HepG2 (cell line): ENCODE data around the gene NRG2. TPM values are rescaled to one million over a fixed set of nuclear protein-coding genes. Genes with fewer than 3 reads are reported as not detected.

ENCODE experiments used
- ATAC-seq: fragments of 200-7000 bp; cut with Tn5 transposase; 3 replicates; pipeline ENCODE4 v1.9.1; 2020; ENCODE audit warnings: mild to moderate bottlenecking, moderate library complexity
- BruUV-seq: library from RNA; stranded (reverse); fragments of 400-500 nt; replicated peaks from 2 replicates; lab custom pipeline; 2021; lab: Mats Ljungman, UMichigan
- CTCF ChIA-PET: fragments of 300-600 bp; formaldehyde crosslinking; extraction: SDS; loops from one replicate; lab custom pipeline; 2021; ENCODE audit warnings: low total read pairs, inconsistent platforms, low intra/inter-chr PET ratio; lab: Yijun Ruan, JAX
- POLR2A ChIA-PET: fragments of 350-600 bp; sonication (Branson Sonifier 250); formaldehyde crosslinking; loops from one replicate; lab custom pipeline; 2020; ENCODE audit warnings: antibody characterized with exemption, inconsistent platforms; lab: Yijun Ruan, JAX
- DNase-seq: peaks from one replicate; pipeline ENCODE4 v3.0.0-alpha.2; 2015; ENCODE audit warnings: low spot score
- FAIRE-seq: peaks from 3 replicates; lab custom pipeline; 2011; peaks lifted over from hg19 to GRCh38; lab: Jason Lieb, UNC
- H2AFZ ChIP-seq: one replicate; pipeline ENCODE4 v1.6.1; 2011; ENCODE audit warnings: low read length, inconsistent platforms
- H3K27ac ChIP-seq: fragments of 300-600 bp; 3 replicates; pipeline ENCODE4 v1.8.0; 2011; ENCODE audit warnings: mixed run types, mild to moderate bottlenecking, mixed read lengths, low read length, inconsistent platforms; ENCODE audit not compliant: insufficient read depth; ENCODE audit errors: extremely low read length
- H3K27me3 ChIP-seq, 2 experiments: fragments of 200-600 bp in 1 of 2; 2 replicates in 1 of 2; 3 replicates in 1 of 2; pipeline versions ENCODE4 v1.6.0 to v1.8.0; 2011; ENCODE audit warnings: low read length in 2 of 2, mild to moderate bottlenecking in 2 of 2, moderate library complexity in 2 of 2, inconsistent platforms in 1 of 2; ENCODE audit not compliant: insufficient read depth in 2 of 2, control insufficient read depth in 1 of 2
- H3K36me3 ChIP-seq, 2 experiments: fragments of 200-600 bp in 1 of 2; replicated peaks in 1 of 2; 2 replicates in 1 of 2; 3 replicates in 1 of 2; pipeline versions ENCODE4 v1.5.1 to v1.8.0; 2011; ENCODE audit warnings: low read length in 2 of 2, inconsistent platforms in 1 of 2; ENCODE audit not compliant: insufficient read depth in 2 of 2, control insufficient read depth in 1 of 2
- H3K4me1 ChIP-seq: 2 replicates; pipeline ENCODE4 v1.5.1; 2012; ENCODE audit warnings: low read length, inconsistent platforms; ENCODE audit not compliant: insufficient read depth
- H3K4me2 ChIP-seq: 2 replicates; pipeline ENCODE4 v1.6.0; 2011; ENCODE audit warnings: low read depth, low read length, inconsistent platforms
- H3K4me3 ChIP-seq, 3 experiments: fragments of 200-600 bp in 1 of 3; sonication (generic), shearing (Covaris generic) in 1 of 3; replicated peaks in 1 of 3; 2 replicates each; pipeline ENCODE4 v1.5.1; 2011 to 2016; ENCODE audit warnings: low read length in 3 of 3, inconsistent platforms in 2 of 3, low read depth in 2 of 3, mild to moderate bottlenecking in 2 of 3, control low read depth in 1 of 3, mixed read lengths in 1 of 3; ENCODE audit not compliant: insufficient read depth in 1 of 3
- H3K79me2 ChIP-seq: one replicate; pipeline ENCODE4 v1.6.1; 2011; ENCODE audit warnings: low read length, inconsistent platforms; ENCODE audit not compliant: insufficient read depth
- H3K9ac ChIP-seq: 2 replicates; pipeline ENCODE4 v1.6.0; 2011; ENCODE audit warnings: mild to moderate bottlenecking, low read depth, low read length, inconsistent platforms; ENCODE audit not compliant: insufficient read depth
- H3K9me3 ChIP-seq: 2 replicates; pipeline ENCODE4 v1.5.1; 2012; ENCODE audit warnings: mild to moderate bottlenecking, low read length
- H4K20me1 ChIP-seq: 2 replicates; pipeline ENCODE4 v1.6.0; 2011; ENCODE audit warnings: inconsistent platforms, mild to moderate bottlenecking, low read length, moderate library complexity; ENCODE audit not compliant: insufficient read depth
- ELF1 ChIP-seq: sonication (generic); formaldehyde crosslinking; IDR thresholded peaks from 2 replicates; pipeline ENCODE4 v1.4.0; 2020; ENCODE audit warnings: missing genetic modification reagents
- ERF ChIP-seq: IDR thresholded peaks from 2 replicates; pipeline ENCODE4 v1.6.1; 2018; ENCODE audit warnings: missing biosample characterization, missing genetic modification reagents
- RBAK ChIP-seq: sonication (generic); formaldehyde crosslinking; IDR thresholded peaks from 2 replicates; pipeline ENCODE4 v1.5.1; 2020; ENCODE audit warnings: mild to moderate bottlenecking, missing genetic modification reagents
- WGBS: methylation state at CpG from one replicate; pipeline ENCODE4 v1.1.6; 2017; ENCODE audit warnings: low lambda C conversion rate; 5-methylcytosine and 5-hydroxymethylcytosine counted together
- in situ Hi-C: cut with HindIII; loops from 2 replicates; pipeline ENCODE4 v1.10.0; 2017; ENCODE audit warnings: low pct_unique_long_range_greater_than_20kb; ENCODE audit not compliant: extremely low pct_ligation_motif_present
- intact Hi-C: fragments of 100-400 bp; cut with micrococcal nuclease; formaldehyde crosslinking; loops from one replicate; pipeline ENCODE4 v1.10.0; 2022; ENCODE audit not compliant: unreplicated experiment
- polyA plus RNA-seq, 8 experiments: library from polyadenylated mRNA; depleted of rRNA in 3 of 8; stranded (reverse) in 7 of 8; unstranded in 1 of 8; fragments of >200 nt; fragmentation: Illumina TruSeq in 4 of 8; extraction: Trizol in 4 of 8; gene quantifications; 2 replicates each; pipeline versions ENCODE4 v1.2.1 to v1.2.3, GENCODE V29; 2011 to 2016; ENCODE audit warnings: low read depth in 4 of 8, missing spikeins in 1 of 8, mixed read lengths in 1 of 8; ENCODE audit not compliant: insufficient read depth in 1 of 8
- total RNA-seq, 5 experiments: library from RNA; depleted of rRNA; stranded (reverse); fragments of >200 nt; fragmentation: Illumina TruSeq; extraction: Trizol; gene quantifications; 2 replicates each; pipeline ENCODE4 v1.2.3, GENCODE V29; 2016; ENCODE audit warnings: low read depth in 1 of 5

NRG2 gene
- total and polyA plus RNA-seq, 2 of the 13 experiments (the other 11 are each of a cell fraction or from before 2014, with no cell fraction given): not detected

DNA sequence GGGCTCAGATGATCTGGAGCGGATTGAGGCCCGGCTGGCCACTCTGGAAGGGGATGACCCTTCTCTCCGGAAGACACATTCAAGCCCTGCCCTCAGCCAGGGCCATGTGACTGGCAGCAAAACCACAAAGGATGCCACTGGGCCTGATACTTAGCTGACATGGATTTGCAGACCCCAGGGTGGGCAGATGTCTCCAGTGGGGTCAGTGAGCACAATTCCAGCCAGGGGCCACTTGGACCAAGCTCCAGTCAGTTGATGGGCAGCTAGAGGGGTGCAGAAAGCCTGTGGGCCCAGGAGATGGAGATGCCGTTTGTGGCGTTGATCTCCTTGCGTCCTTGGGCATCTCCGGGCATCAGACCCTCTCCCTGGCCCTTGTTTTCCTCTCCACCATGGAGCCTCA, 200.8 kb downstream of the NRG2 start:
- no peak for ATAC-seq
- WGBS: 37% methylated on average over 7 of the region's 7 CpGs
- no peaks in the 10 kb centered on the region for H4K20me1 ChIP-seq
- no peak for FAIRE-seq
- POLR2A ChIA-PET: no interaction called here
- no peaks in the 10 kb centered on the region for H3K9me3 ChIP-seq
- H3K4me1 ChIP-seq: no peaks in the 10 kb centered on the region
- H3K27ac ChIP-seq: no peak overlapping the region
- H3K36me3 ChIP-seq: no peaks in the 10 kb centered on the region
- no peak for TF ChIP-seq ERF (CRISPR knock-in tag)
- TF ChIP-seq, all 625 proteins: peak for 0
- intact Hi-C loops: loop anchor here (10.0 kb wide), 1 partner anchor 208 kb away; no protein-coding TSS in a partner anchor
- no peak overlapping the region for H3K9ac ChIP-seq
- peaks cover 10 to 50% of the 10 kb centered on the region in 2 experiments; a peak in 3 of 5 replicates for H3K27me3 ChIP-seq
- no peak overlapping the region for H3K4me3 ChIP-seq
- CTCF ChIA-PET: no interaction called here
- H2AFZ ChIP-seq: no peak overlapping the region
- no TSS peak for BruUV-seq
- in situ Hi-C loops: loop anchor here (5.0 kb wide), 1 partner anchor 55 kb away; no protein-coding TSS in a partner anchor
- H3K4me2 ChIP-seq: no peak overlapping the region
- DNase-seq: no peak
- no peaks in the 10 kb centered on the region for H3K79me2 ChIP-seq

DNA sequence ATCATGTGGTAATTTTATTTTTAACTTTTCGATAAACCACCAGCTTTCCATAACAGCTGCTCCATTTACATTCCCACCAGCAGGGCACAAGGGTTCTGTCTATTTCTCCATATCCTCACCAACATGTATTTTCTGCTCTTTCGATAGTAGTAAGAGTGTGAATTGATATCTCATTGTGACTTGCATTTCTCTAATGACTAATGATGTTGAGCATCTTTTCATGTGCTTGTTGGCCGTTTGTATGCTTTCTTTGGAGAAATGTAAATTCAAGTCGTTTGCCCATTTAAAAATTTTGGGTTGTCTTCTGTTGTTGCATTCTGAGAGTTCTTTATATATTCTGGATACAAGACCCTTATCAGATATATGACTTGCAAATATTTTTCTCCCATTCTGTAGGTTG, 201.6 kb downstream of the NRG2 start:
- ChIA-PET CTCF (no interaction called here), POLR2A (no interaction called here)
- in situ Hi-C loops (loop anchor here (5.0 kb wide), 1 partner anchor 54 kb away; no protein-coding TSS in a partner anchor), intact Hi-C loops (loop anchor here (10.0 kb wide), 1 partner anchor 207 kb away; no protein-coding TSS in a partner anchor)
- no peaks in the 10 kb centered on the region for H3K4me1 ChIP-seq
- no peak for TF ChIP-seq ELF1 (CRISPR knock-in tag)
- TF ChIP-seq RBAK (CRISPR knock-in tag): no peak
- BruUV-seq: no TSS peak
- DNase-seq (no peak), ATAC-seq (no peak), FAIRE-seq (no peak)
- H3K4me3 ChIP-seq: no peak overlapping the region
- H3K79me2 ChIP-seq: no peaks in the 10 kb centered on the region
- no peak overlapping the region for H2AFZ ChIP-seq
- WGBS: 11% methylated on average over 4 of the region's 4 CpGs
- H3K9me3 ChIP-seq: no peaks in the 10 kb centered on the region
- H3K27ac ChIP-seq: no peak overlapping the region
- peaks cover 8 to 43% of the 10 kb centered on the region in 2 experiments; a peak in 3 of 5 replicates for H3K27me3 ChIP-seq
- no peaks in the 10 kb centered on the region for H3K36me3 ChIP-seq
- no peak overlapping the region for H3K4me2 ChIP-seq
- no peaks in the 10 kb centered on the region for H4K20me1 ChIP-seq
- no peak overlapping the region for H3K9ac ChIP-seq
